Endodermal cell (in vitro differentiated cells): Measurements from ENCODE around the gene RCHY1. TPM values are rescaled to one million over a fixed set of nuclear protein-coding genes. Genes with fewer than 3 reads are reported as not detected.

Experiments
- DNase-seq: peaks from one replicate; pipeline ENCODE4 v3.0.0-alpha.2; 2017
- H3K27ac ChIP-seq: 2 replicates; pipeline ENCODE4 v1.5.1; 2013; ENCODE audit warnings: mild to moderate bottlenecking, low read depth, low read length, moderate library complexity
- H3K27me3 ChIP-seq: 2 replicates; pipeline ENCODE4 v1.6.1; 2013; ENCODE audit warnings: mild to moderate bottlenecking, low read length, moderate library complexity; ENCODE audit not compliant: insufficient read depth, control insufficient read depth, poor library complexity, severe bottlenecking
- H3K36me3 ChIP-seq: 2 replicates; pipeline ENCODE4 v1.7.0; 2013; ENCODE audit warnings: mild to moderate bottlenecking, low read length, moderate library complexity; ENCODE audit not compliant: control insufficient read depth, insufficient read depth
- H3K4me1 ChIP-seq: one replicate; pipeline ENCODE4 v1.7.0; 2013; ENCODE audit warnings: low read length; ENCODE audit not compliant: control insufficient read depth, insufficient read depth
- H3K4me3 ChIP-seq: 2 replicates; pipeline ENCODE4 v1.5.1; 2013; ENCODE audit warnings: mild to moderate bottlenecking, low read length, moderate library complexity
- H3K9ac ChIP-seq: 2 replicates; pipeline ENCODE4 v1.6.1; 2013; ENCODE audit warnings: mild to moderate bottlenecking, low read length, moderate library complexity; ENCODE audit not compliant: poor library complexity, severe bottlenecking; ENCODE audit errors: extremely low read depth
- H3K9me3 ChIP-seq: 2 replicates; pipeline ENCODE4 v1.6.1; 2013; ENCODE audit warnings: mild to moderate bottlenecking, low read length, moderate library complexity; ENCODE audit not compliant: control insufficient read depth
- H3K27ac Mint-ChIP-seq: 2 replicates; pipeline ENCODE4 v1.8.0; 2020; ENCODE audit warnings: mixed read lengths
- H3K27me3 Mint-ChIP-seq: 2 replicates; pipeline ENCODE4 v1.8.0; 2021; ENCODE audit warnings: mild to moderate bottlenecking, mixed read lengths; ENCODE audit not compliant: insufficient read depth
- H3K36me3 Mint-ChIP-seq: 2 replicates; pipeline ENCODE4 v1.8.0; 2020; ENCODE audit warnings: low read depth, mixed read lengths
- H3K4me1 Mint-ChIP-seq: 2 replicates; pipeline ENCODE4 v1.8.0; 2020; ENCODE audit warnings: mixed read lengths
- H3K4me3 Mint-ChIP-seq: 2 replicates; pipeline ENCODE4 v1.8.0; 2020; ENCODE audit warnings: mild to moderate bottlenecking, moderate library complexity, mixed read lengths
- H3K9me3 Mint-ChIP-seq: 2 replicates; pipeline ENCODE4 v1.8.0; 2020; ENCODE audit warnings: mild to moderate bottlenecking, mixed read lengths
- whole genome bisulfite sequencing, 2 experiments: methylation state at CpG; one replicate each; pipeline versions ENCODE4 v1.1.5 to v1.1.7; 2013; ENCODE audit warnings: missing lambda C conversion rate in 2 of 2, mixed read lengths in 1 of 2; ENCODE audit not compliant: insufficient coverage in 1 of 2, insufficient read length in 1 of 2; 5-methylcytosine and 5-hydroxymethylcytosine counted together
- total RNA-seq, 2 donors: library from RNA; stranded (reverse); fragmentation: NEBNext Ultra II Directional in 1 of 2; extraction: Animal tissue kit (Norgen Biotek cat#: 25700) in 1 of 2; gene quantifications; 2 replicates in 1 of 2; 3 replicates in 1 of 2; pipeline ENCODE4 v1.2.1, GENCODE V29; 2021
- TF ChIP-seq, protein P1 (sequence below): fragments of 200-600 bp; sonication (generic); conservative IDR thresholded peaks from 2 replicates; pipeline ENCODE4 v1.5.0; 2021; ENCODE audit warnings: antibody characterized with exemption, mild to moderate bottlenecking

Gene RCHY1
- total RNA-seq, 2 donors from 2014 or later = 35.5 to 35.7 TPM

DNA sequence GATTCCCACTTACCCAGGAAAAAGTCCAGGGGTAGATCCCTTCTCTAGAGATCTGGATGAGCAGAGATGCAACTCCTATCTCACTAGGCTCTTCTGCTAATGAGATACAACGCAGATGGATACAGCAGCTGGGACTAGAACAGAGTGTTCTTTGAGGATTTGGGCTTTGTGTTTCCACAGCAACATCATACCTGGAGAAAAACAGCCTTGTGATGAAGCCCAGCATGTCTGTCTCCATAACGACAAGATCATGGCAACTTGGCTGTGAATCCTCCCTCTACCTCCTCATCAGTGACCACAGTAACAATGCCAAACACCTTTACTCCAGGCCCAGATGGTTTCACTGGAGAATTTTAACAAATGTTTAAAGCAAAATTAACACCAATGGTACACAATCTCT is 80.1 kb downstream of the RCHY1 start:
- Mint-ChIP-seq H3K36me3 (no peaks in the 10 kb centered on the region), H3K4me1 (no peaks in the 10 kb centered on the region), H3K27me3 (peaks cover 2% of the 10 kb centered on the region), H3K27ac (no peak overlapping the region), H3K4me3 (no peak overlapping the region), H3K9me3 (peaks cover 2% of the 10 kb centered on the region)
- TF ChIP-seq, protein P1, sequence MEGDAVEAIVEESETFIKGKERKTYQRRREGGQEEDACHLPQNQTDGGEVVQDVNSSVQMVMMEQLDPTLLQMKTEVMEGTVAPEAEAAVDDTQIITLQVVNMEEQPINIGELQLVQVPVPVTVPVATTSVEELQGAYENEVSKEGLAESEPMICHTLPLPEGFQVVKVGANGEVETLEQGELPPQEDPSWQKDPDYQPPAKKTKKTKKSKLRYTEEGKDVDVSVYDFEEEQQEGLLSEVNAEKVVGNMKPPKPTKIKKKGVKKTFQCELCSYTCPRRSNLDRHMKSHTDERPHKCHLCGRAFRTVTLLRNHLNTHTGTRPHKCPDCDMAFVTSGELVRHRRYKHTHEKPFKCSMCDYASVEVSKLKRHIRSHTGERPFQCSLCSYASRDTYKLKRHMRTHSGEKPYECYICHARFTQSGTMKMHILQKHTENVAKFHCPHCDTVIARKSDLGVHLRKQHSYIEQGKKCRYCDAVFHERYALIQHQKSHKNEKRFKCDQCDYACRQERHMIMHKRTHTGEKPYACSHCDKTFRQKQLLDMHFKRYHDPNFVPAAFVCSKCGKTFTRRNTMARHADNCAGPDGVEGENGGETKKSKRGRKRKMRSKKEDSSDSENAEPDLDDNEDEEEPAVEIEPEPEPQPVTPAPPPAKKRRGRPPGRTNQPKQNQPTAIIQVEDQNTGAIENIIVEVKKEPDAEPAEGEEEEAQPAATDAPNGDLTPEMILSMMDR = no peak
- Histone ChIP-seq H3K27me3 (no peaks in the 10 kb centered on the region), H3K4me3 (no peak overlapping the region), H3K9ac (no peak overlapping the region), H3K4me1 (no peaks in the 10 kb centered on the region), H3K9me3 (no peaks in the 10 kb centered on the region), H3K36me3 (no peaks in the 10 kb centered on the region), H3K27ac (no peak overlapping the region)
- WGBS, 2 experiments = 0 to 44% methylated on average over 1 to 2 of the region's 2 CpGs
- DNase-seq = no peak

- Mint-ChIP-seq H3K36me3 (no peaks in the 10 kb centered on the region), H3K4me3 (no peak overlapping the region), H3K27me3 (no peaks in the 10 kb centered on the region), H3K9me3 (peaks cover 2% of the 10 kb centered on the region), H3K4me1 (no peaks in the 10 kb centered on the region), H3K27ac (no peak overlapping the region)
- Histone ChIP-seq H3K4me3 (no peak overlapping the region), H3K27ac (no peak overlapping the region), H3K9ac (no peak overlapping the region), H3K36me3 (no peaks in the 10 kb centered on the region), H3K9me3 (no peaks in the 10 kb centered on the region), H3K27me3 (no peaks in the 10 kb centered on the region), H3K4me1 (no peaks in the 10 kb centered on the region)
- TF ChIP-seq, protein P1 = peak; percentile 78
- peak; percentile 73 for DNase-seq
Measured at GRCh38 chr4:75432683-75433082, 81.5 kb downstream of the RCHY1 start.

DNA sequence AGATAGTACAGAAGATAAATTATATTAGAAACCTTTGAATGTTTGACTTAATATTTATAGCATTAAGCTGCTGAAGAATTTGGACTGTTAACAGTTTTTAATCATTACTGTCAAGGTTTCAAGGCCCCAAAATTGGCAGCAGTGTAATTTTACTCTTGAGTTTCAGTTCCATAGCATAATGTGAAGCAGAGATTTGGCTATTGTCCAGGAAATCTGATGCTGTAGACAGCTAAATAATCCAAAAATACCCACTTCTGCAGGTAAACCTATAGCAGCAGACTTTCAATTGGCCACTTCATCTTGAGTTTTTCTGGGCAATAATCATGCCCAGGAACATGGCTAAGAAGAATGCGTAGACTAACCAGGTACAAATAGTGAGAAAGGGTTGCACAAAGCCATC is 85.0 kb downstream of the RCHY1 start:
- 0% methylated on average over 1 of the region's 1 CpG for WGBS, 2 experiments
- Mint-ChIP-seq H3K9me3 (peaks cover 6% of the 10 kb centered on the region), H3K4me1 (no peaks in the 10 kb centered on the region), H3K4me3 (no peak overlapping the region), H3K36me3 (no peaks in the 10 kb centered on the region), H3K27me3 (peaks cover 2% of the 10 kb centered on the region), H3K27ac (no peak overlapping the region)
- H3K27ac ChIP-seq = no peak overlapping the region
- H3K4me1 ChIP-seq = no peaks in the 10 kb centered on the region
- no peak overlapping the region for H3K9ac ChIP-seq
- no peak for DNase-seq
- TF ChIP-seq, protein P1 = no peak
- no peak overlapping the region for H3K4me3 ChIP-seq
- no peaks in the 10 kb centered on the region for H3K9me3 ChIP-seq
- no peaks in the 10 kb centered on the region for H3K36me3 ChIP-seq
- H3K27me3 ChIP-seq = no peaks in the 10 kb centered on the region

Other genes starting within 250 kb of the RCHY1 start
- gene THAP6, start 70 bp upstream of the RCHY1 start, total RNA-seq = 10 to 100 TPM; 13.7 to 25.0 TPM
- not detected for gene ODAPH, start 41.7 kb upstream of the RCHY1 start, total RNA-seq
- 1 to 10 TPM in 1 of 2 donors, under 1 TPM in 1; 0.37 to 1.3 TPM for gene CDKL2, start 116.1 kb upstream of the RCHY1 start, total RNA-seq
- gene G3BP2, start 159.0 kb upstream of the RCHY1 start, total RNA-seq = 100 to 1,000 TPM; 176 to 183 TPM
- gene USO1, start 210.2 kb upstream of the RCHY1 start, total RNA-seq = 10 to 100 TPM; 74.5 to 75.1 TPM